GM20000 (cell line): ENCODE measurements around the gene FAM168A.

Source experiments
- DNase-seq: peaks from one replicate; pipeline ENCODE4 v3.0.0; 2012; ENCODE audit warnings: low spot score
- TF ChIP-seq, protein P1 (sequence below): IDR thresholded peaks from 2 replicates; pipeline ENCODE4 v1.5.1; 2012; ENCODE audit warnings: mild to moderate bottlenecking, control low read depth; ENCODE audit errors: extremely low read depth, missing control alignments

Gene FAM168A

GRCh38 chr11:73392108-73393010 lies 205.6 kb downstream of the FAM168A start:
- TF ChIP-seq, protein P1, sequence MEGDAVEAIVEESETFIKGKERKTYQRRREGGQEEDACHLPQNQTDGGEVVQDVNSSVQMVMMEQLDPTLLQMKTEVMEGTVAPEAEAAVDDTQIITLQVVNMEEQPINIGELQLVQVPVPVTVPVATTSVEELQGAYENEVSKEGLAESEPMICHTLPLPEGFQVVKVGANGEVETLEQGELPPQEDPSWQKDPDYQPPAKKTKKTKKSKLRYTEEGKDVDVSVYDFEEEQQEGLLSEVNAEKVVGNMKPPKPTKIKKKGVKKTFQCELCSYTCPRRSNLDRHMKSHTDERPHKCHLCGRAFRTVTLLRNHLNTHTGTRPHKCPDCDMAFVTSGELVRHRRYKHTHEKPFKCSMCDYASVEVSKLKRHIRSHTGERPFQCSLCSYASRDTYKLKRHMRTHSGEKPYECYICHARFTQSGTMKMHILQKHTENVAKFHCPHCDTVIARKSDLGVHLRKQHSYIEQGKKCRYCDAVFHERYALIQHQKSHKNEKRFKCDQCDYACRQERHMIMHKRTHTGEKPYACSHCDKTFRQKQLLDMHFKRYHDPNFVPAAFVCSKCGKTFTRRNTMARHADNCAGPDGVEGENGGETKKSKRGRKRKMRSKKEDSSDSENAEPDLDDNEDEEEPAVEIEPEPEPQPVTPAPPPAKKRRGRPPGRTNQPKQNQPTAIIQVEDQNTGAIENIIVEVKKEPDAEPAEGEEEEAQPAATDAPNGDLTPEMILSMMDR = no peak
- DNase-seq = no peak

GRCh38 chr11:73391665-73392064 lies 206.2 kb downstream of the FAM168A start:
- TF ChIP-seq, protein P1 = no peak
- no peak for DNase-seq

DNA sequence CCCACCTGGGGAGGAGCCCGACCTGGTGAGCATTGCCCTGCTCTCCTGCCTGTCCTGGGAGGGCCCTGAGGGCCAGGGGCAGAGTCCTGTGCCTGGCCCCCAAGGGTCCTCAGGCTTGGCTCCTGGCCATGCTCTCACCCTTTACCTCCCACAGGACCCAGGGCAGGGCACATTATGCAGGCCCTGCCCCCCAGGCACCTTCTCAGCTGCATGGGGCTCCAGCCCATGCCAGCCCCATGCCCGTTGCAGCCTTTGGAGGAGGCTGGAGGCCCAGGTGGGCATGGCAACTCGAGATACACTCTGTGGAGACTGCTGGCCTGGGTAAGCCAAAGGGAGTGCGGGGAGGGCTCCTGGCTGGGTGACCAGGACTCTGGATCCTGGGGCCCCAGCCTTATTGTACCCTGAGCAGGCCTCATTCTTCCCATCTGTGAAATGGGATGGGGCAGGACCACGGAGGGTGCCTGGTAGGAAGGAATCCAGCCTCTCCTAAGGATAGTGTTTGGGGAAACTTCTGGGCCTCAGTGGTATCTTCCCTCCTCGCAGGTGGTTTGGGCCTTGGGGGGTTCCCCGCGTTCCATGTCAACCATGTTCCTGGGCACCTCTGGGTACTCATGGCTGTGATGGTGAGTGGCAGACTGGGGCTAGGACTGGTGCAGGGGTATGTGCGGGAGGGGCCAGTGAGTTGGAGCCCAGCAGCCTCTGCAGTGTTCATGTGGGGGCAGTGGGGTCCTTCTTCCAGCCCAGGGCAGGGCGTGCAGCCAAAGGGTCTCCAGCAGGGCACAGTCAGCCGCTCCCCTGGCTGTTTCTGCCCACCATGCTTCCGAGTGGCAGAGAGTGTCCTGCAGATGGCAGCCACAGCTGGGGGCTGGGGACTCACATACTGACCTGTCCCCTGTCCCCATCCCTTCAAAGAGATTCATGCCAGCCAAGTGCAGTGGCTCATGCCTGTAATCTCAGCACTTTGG lies 207.0 kb downstream of the FAM168A start:
- TF ChIP-seq, protein P1 = no peak
- DNase-seq = no peak

GRCh38 chr11:73389916-73390315 lies 208.0 kb downstream of the FAM168A start:
- DNase-seq = no peak
- TF ChIP-seq, protein P1 = no peak

GRCh38 chr11:73389134-73389525 lies 208.8 kb downstream of the FAM168A start:
- TF ChIP-seq, protein P1 = no peak
- DNase-seq = no peak

GRCh38 chr11:73388265-73389133 lies 209.4 kb downstream of the FAM168A start:
- no peak for DNase-seq
- TF ChIP-seq, protein P1 = no peak
